ENCODE data around the gene CNTRL.

GRCh38 chr9:121135642-121136041, 60.9 kb downstream of the CNTRL start:
- TF ChIP-seq EZH2 (IDR thresholded peaks at IDR 0.05; ENCODE audit: low read depth, low read length, severe bottlenecking): no peak
- no peak for TF ChIP-seq CTCF (IDR thresholded peaks at IDR 0.05; ENCODE audit: control extremely low read depth in 1 of 3, insufficient read depth in 1 of 3, low read depth in 1 of 3, low read length in 3 of 3)
- no peak for TF ChIP-seq ATF3 (IDR thresholded peaks at IDR 0.05; ENCODE audit: insufficient read depth, low read depth, low read length)
- TF ChIP-seq RAD21 (IDR thresholded peaks at IDR 0.05 in 1 of 2, conservative IDR thresholded peaks at IDR 0.05 in 1 of 2; ENCODE audit: low read depth in 2 of 2, low read length in 2 of 2): no peak
- TF ChIP-seq EP300 (IDR thresholded peaks at IDR 0.05; ENCODE audit: borderline replicate concordance in 1 of 2, low read depth in 2 of 2, low read length in 2 of 2): no peak
- TF ChIP-seq NRF1 (IDR thresholded peaks at IDR 0.05; ENCODE audit: low read depth, low read length): no peak
- no peak for TF ChIP-seq CEBPB (IDR thresholded peaks at IDR 0.05; ENCODE audit: low read depth, low read length)
- no peak for TF ChIP-seq POLR2A (IDR thresholded peaks at IDR 0.05; ENCODE audit: control extremely low read depth in 1 of 2, low read depth in 2 of 2, low read length in 2 of 2)
- TF ChIP-seq ZNF274 (IDR thresholded peaks at IDR 0.05; ENCODE audit: borderline replicate concordance, extremely low read depth, low read length): no peak
- TF ChIP-seq POLR2AphosphoS5 (IDR thresholded peaks at IDR 0.05; ENCODE audit: low read depth, low read length): no peak
- no peak for TF ChIP-seq CHD1 (IDR thresholded peaks at IDR 0.05; ENCODE audit: low read depth, low read length)
